Mucosa of descending colon (tissue), 3 donors: Measurements from ENCODE around the gene DAGLB. TPM values are rescaled to one million over a fixed set of nuclear protein-coding genes. Genes with fewer than 3 reads are reported as not detected.

Source experiments
- ATAC-seq: fragments of 200-7000 bp; cut with Tn5 transposase; one replicate; pipeline ENCODE4 v1.9.1; 2020; ENCODE audit warnings: mild to moderate bottlenecking, moderate library complexity
- DNase-seq, 3 donors: peaks; one replicate each; pipeline ENCODE4 v3.0.0-alpha.2; 2020
- H3K36me3 ChIP-seq: fragments of 200-600 bp; one replicate; pipeline ENCODE4 v1.8.0; 2021; ENCODE audit warnings: low read depth, mild to moderate bottlenecking
- H3K4me1 ChIP-seq: fragments of 200-600 bp; one replicate; pipeline ENCODE4 v1.8.0; 2021; ENCODE audit warnings: low read depth, mild to moderate bottlenecking
- H3K4me3 ChIP-seq: fragments of 200-600 bp; one replicate; pipeline ENCODE4 v1.8.0; 2021; ENCODE audit warnings: mild to moderate bottlenecking
- H3K9me3 ChIP-seq: fragments of 200-600 bp; one replicate; pipeline ENCODE4 v1.8.0; 2021; ENCODE audit warnings: mild to moderate bottlenecking
- CTCF ChIP-seq: fragments of 200-600 bp; IDR thresholded peaks from one replicate; pipeline ENCODE4 v1.8.0; 2022; ENCODE audit warnings: antibody characterized with exemption, mild to moderate bottlenecking
- intact Hi-C, 2 donors: fragments of 100-400 bp; cut with DNase I in 1 of 2; cut with micrococcal nuclease in 1 of 2; formaldehyde crosslinking; loops; one replicate each; pipeline versions ENCODE4 v1.11.0 to v1.11.1; 2022; cut with DNase I, micrococcal nuclease
- total RNA-seq, 3 donors: library from RNA; stranded (reverse); fragmentation: NEBNext Ultra II Directional in 2 of 3; extraction: Animal tissue kit (Norgen Biotek cat#: 25700) in 2 of 3; gene quantifications; one replicate each; pipeline versions ENCODE4 v1.2.1 to v1.2.4, GENCODE V29; 2021 to 2023
- donor health status: DM: no; HTN: no; CAD: no; lungs with moderate emphysema.
- donor health status: DM: no; HTN: no; CAD: no.
- donor health status: DM: no; HTN: yes; CAD: no.

The DAGLB gene
- total RNA-seq, 3 donors from 2014 or later, result 18.4 to 25.4 (median 20.3) TPM

DNA sequence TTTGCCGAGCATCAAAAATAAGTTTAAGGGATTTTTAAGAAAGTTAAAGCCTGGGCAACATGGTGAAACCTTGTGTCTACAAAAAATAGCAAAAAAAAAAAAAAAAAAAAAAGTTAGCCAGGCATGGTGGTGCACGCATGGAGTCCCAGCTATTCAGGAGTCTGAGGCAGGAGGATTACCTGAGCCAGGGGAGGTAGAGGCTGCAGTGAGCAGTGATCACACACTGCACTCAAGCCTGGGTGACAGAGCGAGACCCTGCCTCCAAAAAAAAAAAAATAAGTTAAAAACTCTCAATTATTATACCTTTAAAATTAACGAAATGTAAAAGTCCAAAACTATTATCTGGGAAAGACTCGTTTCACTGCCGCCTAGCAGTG is 35.0 kb upstream of the DAGLB start:
- intact Hi-C loops, result no loop called here
- no peak for ATAC-seq
- peak overlapping the region; percentile 99 for H3K4me3 ChIP-seq
- H3K4me1 ChIP-seq, result peaks cover 37% of the 10 kb centered on the region
- no peaks in the 10 kb centered on the region for H3K9me3 ChIP-seq
- no peak for TF ChIP-seq CTCF
- no peak for DNase-seq
- H3K36me3 ChIP-seq, result no peaks in the 10 kb centered on the region

GRCh38 chr7:6482307-6482706 is 34.6 kb upstream of the DAGLB start:
- H3K9me3 ChIP-seq, result no peaks in the 10 kb centered on the region
- intact Hi-C loops, result no loop called here
- TF ChIP-seq CTCF, result no peak
- no peak overlapping the region for H3K4me3 ChIP-seq
- DNase-seq (peak in 1 of 3 donors; percentile 60), ATAC-seq (peak; percentile 72)
- H3K4me1 ChIP-seq, result peaks cover 37% of the 10 kb centered on the region
- H3K36me3 ChIP-seq, result no peaks in the 10 kb centered on the region

GRCh38 chr7:6481445-6481844 is 33.7 kb upstream of the DAGLB start:
- ATAC-seq, result no peak
- no peak for TF ChIP-seq CTCF
- Histone ChIP-seq H3K4me3 (no peak overlapping the region), H3K36me3 (no peaks in the 10 kb centered on the region), H3K9me3 (no peaks in the 10 kb centered on the region), H3K4me1 (peaks cover 40% of the 10 kb centered on the region)
- intact Hi-C loops, result no loop called here
- no peak for DNase-seq

GRCh38 chr7:6480323-6480660 is 32.5 kb upstream of the DAGLB start:
- no peak for TF ChIP-seq CTCF
- H3K4me3 ChIP-seq, result no peak overlapping the region
- no peak for DNase-seq
- no peaks in the 10 kb centered on the region for H3K9me3 ChIP-seq
- H3K36me3 ChIP-seq, result no peaks in the 10 kb centered on the region
- H3K4me1 ChIP-seq, result peaks cover 41% of the 10 kb centered on the region
- ATAC-seq, result no peak
- intact Hi-C loops, result no loop called here

GRCh38 chr7:6479067-6479466 is 31.3 kb upstream of the DAGLB start:
- DNase-seq (peak in 1 of 3 donors; percentile 18), ATAC-seq (no peak)
- intact Hi-C loops, result no loop called here
- H3K4me1 ChIP-seq, result peaks cover 34% of the 10 kb centered on the region
- no peak overlapping the region for H3K4me3 ChIP-seq
- no peaks in the 10 kb centered on the region for H3K36me3 ChIP-seq
- no peaks in the 10 kb centered on the region for H3K9me3 ChIP-seq
- no peak for TF ChIP-seq CTCF

DNA sequence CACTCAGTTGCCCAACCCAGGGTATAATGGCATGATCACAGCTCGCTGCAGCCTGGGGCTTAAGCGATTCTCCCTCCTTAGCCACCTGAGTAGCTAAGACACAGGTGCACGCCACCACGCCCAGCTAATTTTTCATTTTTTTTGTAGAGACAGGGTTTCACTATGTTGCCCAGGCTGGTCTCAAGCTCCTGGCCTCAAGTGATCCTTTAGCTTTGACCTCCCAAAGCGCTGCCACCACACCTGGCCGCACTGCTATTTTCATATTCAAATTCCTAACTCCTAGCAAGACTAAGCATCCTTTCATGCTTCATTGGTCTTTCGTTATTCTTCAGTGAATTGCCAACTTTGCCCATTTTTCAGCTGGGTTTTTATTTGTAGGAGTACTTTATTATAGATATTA is 30.4 kb upstream of the DAGLB start:
- intact Hi-C loops, result no loop called here
- TF ChIP-seq CTCF, result no peak

More for the DNA sequence above, 30.4 kb upstream of the DAGLB start:
- Histone ChIP-seq H3K4me1 (peaks cover 34% of the 10 kb centered on the region), H3K4me3 (no peak overlapping the region), H3K36me3 (no peaks in the 10 kb centered on the region), H3K9me3 (no peaks in the 10 kb centered on the region)
- peak in 1 of 3 donors; percentile 10 for DNase-seq
- ATAC-seq, result no peak
